CD1c-positive myeloid dendritic cell (primary cell): ENCODE data around the gene CLIP1.
"Not testable (repeated sequence)": the region's sequence is repeated elsewhere in the genome, so short reads cannot be mapped to it uniquely, and the experiment has no call there.

Experiments
- DNase-seq: peaks from one replicate; pipeline ENCODE4 v3.0.0-alpha.2; 2016; ENCODE audit errors: extremely low spot score

Gene CLIP1

DNA sequence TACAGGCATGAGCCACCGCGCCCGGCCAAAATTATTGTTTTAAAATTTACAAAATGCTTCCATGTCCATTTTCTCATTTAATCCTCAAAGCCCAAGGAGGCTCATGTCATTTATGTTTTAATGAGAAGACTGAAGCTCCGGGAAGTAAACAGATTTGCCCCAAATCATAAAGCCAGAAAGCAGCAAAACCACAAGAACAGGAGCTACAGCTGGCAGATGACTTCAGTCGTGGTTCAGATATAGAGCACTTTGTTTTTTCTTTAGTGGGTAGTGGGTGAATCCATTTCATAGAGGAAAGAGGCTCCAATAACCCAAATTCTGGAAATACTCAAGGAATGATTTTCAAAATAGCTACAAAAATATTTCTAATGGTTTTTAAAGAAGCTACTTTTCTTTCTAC lies 110.8 kb downstream of the CLIP1 start:
- DNase-seq, result no peak

DNA sequence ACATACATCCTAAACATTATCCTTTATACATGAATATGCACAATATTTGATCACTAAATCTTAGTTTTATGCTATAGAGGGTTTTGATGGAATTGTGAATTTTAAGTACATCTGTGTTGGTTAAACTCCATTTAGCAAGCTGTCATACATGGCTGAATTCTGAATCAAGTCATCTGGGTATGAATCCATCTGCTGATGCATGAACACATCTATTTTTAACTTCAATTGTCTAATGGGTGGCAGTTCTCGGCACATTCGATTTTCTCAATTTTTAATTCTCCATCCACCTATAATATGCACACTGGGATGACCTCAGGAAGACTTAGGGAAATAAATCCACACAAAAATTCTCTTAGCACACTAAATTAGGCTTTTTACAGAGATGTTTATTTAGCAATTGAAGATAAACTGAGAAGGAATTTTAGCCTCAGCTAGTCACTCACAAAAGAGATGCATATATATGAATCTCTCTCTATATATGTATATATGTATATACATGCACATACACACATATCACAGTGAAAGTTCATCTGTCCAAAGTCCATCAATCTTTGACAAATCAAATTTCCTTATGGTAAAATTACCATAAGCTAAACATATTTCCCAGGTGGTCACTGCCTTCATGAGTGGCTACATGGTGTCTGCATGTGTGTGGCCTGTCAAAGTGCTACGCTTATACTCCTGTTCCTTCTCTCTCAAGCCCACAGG lies 111.7 kb downstream of the CLIP1 start:
- DNase-seq, result no peak

DNA sequence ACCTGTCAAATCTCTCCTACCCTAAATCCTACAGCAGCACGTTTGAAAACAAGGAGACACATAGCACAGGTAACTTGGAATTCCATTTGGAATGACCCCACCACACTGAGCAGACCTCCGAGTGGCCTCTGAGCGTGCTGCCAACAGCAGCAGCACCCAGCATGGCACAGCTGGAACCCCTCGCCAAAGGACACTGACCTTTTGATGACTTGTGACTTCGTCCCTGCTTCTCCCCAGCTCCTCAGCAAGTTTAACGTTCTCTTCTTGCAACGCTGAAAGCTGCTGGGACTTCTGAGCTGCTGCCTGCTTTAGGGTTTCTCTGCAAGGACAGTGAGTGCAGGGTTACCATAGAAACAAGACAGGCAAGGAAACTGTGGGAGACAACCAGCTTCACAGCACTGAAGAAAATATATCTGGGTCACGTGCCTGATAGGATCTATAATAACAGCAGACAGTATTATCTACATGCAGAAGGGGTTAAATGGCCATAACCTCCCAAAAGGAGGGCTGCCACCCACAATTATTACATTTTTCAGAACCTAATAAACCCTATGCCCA lies 112.8 kb downstream of the CLIP1 start:
- DNase-seq, result no peak

DNA sequence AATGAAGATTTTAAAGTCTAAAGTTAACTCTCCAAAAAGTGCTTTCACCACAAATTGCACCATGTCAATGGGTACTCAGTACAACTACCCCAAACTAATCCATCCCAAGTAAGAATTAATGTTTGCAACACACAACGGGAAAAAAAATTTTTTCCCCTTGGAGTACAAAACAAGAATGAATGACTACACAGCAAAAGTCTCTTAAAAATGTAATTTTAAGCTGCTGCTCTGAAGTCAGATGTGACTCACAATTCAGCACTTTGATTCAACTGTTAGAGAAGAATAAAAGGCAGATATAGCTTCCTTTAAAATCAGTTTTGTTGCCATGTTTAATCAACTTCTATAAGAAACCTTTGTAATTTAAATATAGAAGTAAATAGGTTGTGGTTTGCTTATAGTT lies 113.7 kb downstream of the CLIP1 start:
- no peak for DNase-seq

DNA sequence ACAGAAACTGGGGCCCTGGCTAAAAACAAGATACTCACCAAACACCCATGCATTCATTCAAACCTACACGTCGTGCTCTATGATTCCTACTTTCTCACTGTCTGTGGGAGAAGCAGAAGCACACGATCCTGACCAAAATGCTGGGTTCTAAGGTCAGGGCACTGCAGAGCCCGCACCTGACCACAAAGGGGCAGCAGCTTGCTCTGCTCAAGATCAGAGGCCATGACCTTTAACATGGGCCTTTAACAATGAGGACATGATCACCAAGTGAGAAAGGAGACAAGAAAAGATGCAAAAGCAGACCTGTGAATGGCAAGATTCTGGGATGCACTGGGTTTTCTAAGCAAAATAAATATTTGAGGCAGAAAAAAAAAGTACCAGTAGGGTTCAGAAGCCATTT lies 116.1 kb downstream of the CLIP1 start:
- DNase-seq, result no peak

DNA sequence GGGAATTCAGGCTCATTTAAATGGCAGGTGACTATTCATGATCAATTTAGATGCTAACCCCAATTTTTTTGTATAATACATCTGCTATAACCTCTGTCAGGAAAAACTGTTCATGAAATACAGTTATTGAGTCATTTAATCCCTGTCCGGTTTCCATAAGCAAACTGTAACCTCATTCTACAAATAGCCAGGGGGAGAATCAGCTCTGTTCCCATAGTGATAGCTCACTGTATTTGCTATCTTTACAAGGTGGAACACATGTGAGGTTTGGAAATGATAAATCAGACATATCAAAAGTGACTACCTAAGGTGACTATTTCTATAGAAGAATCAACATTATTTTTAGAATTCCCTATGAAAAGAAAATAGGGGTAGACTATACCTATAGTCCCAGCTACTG lies 117.5 kb downstream of the CLIP1 start:
- DNase-seq, result no peak

DNA sequence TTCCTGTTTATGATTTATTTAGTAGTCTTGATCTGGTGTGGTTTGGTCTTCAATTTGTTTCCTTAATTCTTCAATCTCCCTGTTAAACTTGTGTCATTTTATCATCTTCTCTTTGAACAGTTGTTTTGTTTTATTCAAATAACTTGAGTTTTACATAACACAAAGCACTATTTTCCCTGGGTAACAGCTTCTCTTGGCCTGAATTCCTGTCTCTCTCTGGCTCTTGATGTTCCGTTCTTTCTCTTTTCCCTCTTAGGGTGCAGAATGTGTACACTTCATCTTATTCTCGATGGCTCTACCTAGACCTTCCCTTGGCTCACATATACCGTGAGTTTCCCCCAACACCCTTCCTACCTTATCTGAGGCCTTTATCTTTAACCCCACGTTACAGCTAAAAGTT lies 119.4 kb downstream of the CLIP1 start:
- DNase-seq, result no peak

DNA sequence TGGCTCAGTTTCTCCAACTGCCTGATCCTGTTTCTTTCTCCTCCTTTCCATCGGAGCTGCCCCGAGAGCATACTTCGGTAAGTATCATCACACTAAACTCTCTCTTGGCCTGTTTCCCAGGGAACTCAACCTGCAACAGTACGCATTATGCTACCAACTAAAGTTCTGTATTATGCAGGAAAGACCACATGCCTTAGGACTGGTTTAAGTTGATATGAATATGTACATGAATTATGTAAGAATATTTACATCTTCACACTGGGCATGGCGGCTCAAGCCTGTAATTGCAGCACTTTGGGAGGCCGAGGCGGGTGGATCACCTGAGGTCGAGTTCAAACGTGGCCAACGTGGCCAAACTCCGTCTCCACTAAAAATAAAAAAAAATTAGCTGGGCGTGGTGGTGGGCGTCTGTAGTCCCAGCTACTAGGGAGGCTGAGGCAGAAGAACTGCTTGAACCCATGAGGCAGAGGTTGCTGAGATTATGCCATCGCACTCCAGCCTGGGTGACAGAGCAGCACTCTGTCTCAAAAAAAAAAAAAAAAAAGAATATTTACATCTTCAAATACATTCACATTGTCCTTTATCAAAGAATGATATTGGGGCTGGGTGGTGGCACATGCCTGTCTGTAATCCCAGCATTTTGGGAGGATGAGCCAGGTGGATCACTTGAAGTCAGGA lies 124.3 kb downstream of the CLIP1 start:
- no peak for DNase-seq

DNA sequence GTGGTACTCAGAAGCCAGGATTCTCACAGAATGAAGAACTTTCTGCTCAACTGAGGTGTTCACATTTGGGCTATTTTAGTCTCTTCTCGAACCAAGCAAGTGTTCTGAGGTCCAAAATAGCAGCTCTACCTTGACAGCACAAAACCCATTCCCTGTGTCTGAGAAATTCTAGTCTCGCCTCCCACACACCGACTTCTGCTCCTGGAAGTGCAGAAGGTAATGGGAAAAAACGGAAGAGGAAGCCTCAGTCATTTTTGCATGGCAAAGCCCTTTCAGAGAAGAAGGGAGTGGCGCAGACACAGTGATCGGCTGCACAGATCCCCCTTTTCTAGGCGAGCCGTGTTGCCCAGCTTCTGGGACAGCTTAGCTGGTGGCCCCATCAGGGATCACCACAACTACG lies 125.0 kb downstream of the CLIP1 start:
- no peak for DNase-seq

DNA sequence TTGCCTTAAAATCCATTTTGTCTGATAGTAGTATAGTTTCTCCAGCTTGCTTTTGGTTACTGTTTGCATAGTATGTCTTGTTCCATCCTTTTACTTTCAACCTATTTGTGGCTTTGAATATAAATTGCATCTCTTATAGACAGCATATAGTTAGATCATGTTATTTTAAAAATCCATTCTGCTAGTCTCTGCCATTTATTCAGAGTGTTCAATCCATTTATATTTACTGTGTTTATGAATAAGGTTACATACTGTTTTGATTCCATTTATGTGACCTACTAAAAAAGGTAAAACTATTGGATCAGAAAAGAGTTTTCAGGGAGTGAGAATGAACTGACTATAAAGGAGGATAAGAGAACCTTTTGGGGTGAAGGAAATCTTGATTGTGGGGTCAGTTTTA lies 126.6 kb downstream of the CLIP1 start:
- no peak for DNase-seq

DNA sequence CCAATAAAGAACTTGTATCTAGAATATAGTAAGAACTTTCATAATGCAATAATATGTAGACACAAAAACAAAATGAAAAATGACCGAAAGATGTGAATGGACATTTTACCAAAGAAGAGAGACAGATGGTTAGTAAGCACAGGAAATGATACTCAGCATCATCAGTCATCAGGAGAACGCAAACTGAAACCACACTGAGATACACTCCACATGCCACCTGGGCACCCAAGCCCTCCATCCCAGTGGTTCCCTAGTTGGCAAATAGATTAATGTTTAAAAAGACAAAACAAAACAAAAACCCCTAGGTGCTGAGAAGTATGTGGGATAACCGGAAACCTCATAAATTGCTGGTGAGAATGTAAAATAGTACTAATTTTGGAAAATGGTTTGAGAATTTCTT lies 129.4 kb downstream of the CLIP1 start:
- DNase-seq, result no peak

DNA sequence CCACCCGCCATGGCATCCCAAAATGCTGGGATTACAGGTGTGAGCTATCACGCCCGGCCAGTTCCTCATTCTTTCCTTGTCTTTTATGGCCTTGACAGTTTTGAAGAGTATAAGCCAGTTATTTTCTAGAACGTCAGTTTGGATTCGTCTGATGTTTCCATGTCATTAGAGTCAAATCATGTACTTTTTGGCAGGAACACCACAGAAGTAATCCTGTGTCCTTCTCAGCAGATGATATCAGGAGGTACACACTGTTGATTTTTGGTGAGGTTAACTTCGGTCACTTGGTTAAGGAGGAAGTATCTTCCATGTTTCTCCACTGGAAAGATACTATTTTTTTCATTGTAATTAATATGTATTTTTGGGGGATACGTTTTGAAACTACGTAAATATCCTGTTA lies 131.0 kb downstream of the CLIP1 start:
- DNase-seq, result no peak

DNA sequence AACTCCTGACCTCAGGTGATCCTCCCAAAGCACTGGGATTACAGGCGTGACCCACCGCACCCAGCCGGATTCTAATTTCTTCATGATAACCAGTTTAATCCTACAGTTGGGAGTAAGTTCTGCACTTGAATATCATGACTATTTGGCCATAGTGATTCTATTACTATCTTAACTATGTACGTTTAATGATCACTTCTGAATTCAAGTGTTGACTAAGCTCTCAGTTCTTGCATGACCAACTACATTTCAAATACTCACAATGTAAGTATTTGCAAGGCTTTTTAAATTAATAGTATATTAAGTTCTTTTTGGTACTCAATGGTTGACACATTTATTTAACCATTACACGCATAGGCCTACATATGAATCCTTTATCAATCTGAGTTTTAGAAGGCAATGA lies 138.8 kb downstream of the CLIP1 start:
- no peak for DNase-seq

DNA sequence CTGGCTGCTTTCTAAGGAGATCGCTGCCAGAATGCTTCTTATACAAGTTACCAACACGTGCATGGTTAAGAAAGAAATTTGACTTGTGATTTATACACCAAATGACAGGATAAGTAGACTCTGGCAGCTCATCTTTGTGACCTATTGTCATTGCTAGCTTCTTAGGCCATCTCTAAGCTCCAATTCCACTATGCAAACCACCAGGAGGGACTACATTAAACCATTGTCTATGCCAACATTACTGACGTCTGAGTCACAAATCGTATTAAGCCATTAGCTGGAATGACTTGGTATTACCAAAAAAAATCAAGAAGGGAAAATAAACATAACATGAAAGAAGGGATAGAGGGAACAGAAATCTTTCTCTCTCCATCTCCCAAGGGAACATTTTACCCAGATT lies 140.4 kb downstream of the CLIP1 start:
- DNase-seq, result no peak

DNA sequence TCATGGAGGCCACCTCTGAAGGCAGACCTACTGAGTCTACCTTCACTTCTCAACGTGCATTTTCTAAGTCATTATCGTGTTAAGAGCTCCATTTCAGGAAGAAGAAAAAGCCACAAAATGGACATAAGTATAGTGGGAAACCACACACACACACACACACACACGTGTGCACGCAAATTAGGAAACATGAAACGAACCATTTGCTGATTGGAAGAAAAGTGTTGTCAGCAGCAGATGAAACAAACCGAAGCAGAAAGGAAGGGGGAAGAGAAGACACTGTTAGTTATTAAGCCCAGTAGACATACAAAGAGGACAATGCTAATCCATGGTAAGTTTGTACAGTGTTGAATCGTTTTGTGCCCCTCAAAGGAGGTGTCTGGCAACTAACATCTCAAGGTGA lies 146.2 kb downstream of the CLIP1 start:
- DNase-seq, result no peak

DNA sequence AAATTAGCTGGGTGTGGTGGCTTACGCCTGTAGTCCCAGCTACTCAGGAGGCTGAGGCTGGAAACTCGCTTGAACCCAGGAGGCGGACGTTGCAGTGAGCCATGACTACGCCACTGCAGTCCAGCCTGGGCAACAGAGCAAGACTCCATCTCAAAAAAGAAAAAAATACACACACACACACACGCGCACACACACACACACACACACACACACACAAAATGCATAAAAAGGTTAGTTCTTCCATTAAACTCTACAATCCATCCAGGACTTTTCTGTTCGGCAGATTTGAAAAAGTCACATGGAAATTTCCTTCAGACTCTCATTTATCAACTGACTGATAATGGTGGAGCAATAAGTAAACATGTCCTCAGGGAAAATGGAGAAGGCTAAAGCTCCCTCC lies 147.0 kb downstream of the CLIP1 start:
- no peak for DNase-seq

DNA sequence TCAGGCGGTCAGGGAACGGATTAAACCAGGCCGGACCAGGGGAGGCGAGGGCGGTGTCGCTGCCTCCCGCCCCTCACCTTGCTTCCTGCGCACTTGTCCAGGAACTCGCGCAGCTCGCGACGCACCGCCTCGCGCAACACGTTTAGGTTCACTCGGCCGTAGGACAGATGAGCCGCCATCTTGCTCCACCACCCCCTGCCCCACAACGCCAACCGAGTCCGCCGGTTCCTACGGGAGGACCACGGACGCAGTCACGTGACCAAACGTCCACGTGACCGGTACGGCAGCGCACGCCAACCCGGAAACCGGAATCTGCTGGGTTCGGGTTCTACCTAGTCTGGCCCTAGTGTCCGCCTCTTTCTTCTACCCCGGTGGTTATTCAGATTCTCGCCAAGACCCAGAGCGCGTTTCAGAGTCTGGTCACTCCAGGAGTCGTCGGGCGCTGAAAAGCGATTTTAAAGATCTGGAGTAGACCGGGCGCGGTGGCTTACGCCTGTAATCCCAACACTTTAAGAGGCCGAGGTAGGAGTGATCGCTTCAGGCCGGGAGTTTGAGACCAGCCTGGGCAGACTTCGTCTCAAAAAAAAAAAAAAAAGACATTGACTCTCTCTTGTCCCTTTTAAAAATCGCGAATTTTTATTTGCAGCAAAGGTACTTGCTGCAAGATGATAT lies 156.1 kb downstream of the CLIP1 start, which contains the start of gene VPS33A:
Gene VPS33A (minus strand): TSS at position 265 of the 672 bp plus-strand sequence. CDS start 86 bp downstream, at position 179.
- DNase-seq, result peak; percentile 97

DNA sequence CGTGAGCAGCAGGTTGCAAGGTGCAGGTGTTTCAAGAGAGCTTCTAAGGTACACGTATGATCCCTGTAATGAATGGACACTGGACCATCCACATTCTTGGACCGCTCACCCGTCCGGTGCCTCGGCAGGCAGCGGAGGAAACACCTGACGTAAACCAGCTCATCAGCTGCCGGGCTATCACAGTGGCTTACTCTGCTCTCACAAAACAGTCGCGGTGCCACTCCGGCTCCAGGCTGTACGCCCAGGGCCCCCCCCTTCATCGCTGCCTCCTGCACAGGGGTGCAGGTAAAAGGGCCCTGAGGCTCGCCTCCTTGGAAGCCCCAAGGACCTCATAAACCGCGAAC lies 156.6 kb downstream of the CLIP1 start:
- DNase-seq, result peak; percentile 17

DNA sequence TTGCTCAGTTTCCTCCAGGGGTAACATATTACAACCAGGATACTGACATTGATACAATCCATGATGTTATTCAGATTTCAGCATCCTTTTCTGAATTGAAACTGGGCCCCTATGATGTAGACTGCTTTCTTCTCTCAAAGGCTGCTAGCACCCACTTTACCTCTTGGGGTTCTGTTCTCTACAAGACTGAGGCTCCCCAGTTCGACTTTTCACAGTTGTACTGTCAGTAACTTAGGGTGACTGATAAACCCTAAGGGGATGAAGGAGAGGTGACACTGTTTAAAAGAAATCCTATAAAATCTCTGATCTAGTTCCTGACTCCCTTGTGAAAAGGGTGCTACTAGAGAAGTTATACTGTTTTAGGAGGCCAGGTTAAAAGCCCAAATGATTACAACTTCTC lies 157.0 kb downstream of the CLIP1 start:
- no peak for DNase-seq

DNA sequence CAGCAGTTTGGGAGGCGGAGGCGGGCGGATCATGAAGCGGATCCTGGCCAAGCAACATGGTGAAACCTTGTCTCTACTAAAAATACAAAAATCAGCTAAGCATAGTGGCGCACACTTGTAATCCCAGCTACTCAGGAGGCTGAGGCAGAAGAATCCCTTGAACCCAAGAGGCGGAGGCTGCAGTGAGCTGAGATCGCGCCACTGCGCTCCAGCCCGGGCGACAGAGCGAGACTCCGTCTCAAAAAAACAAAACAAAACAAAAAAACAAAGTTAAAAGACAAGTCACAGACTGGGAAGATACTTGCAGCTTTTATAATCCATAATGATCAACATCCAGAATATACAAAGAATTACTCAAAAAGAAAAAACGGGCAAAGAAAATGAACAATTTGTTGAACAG lies 161.7 kb downstream of the CLIP1 start:
- not testable (repeated sequence) for DNase-seq

DNA sequence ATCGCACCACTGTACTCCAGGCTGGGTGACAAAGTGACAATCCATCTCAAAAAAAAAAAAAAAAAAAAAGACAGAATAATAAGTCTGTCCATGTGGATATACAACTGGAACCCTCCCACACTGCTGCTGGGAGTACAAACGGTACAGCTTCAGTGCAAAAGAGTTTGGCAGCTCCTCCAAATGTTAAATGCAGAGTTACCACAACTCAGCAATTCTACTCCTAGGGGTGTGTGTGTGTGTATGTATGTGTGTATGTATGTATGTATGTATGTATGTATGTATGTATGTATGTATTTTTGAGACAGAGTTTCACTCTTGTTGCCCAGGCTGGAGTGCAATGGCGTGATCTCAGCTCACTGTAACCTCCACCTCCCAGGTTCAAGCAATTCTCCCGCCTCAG lies 163.5 kb downstream of the CLIP1 start:
- not testable (repeated sequence) for DNase-seq

DNA sequence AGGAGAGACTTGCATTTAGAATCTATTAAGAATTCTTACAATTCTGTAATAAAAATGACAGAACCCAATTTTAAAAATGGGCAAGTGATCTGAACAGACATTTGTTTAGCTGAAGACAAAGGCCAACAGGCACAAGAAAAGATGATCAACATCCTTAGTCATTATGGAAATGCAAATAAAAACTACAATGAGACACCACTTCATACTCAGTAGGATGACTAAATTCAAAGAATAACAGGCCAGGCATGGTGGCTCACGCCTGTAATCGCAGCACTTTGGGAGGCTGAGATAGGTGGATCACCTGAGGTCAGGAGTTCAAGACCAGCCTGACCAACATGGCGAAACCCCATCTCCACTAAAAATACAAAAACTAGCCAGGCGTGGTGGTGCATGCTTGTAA lies 164.0 kb downstream of the CLIP1 start:
- DNase-seq, result not testable (repeated sequence)

DNA sequence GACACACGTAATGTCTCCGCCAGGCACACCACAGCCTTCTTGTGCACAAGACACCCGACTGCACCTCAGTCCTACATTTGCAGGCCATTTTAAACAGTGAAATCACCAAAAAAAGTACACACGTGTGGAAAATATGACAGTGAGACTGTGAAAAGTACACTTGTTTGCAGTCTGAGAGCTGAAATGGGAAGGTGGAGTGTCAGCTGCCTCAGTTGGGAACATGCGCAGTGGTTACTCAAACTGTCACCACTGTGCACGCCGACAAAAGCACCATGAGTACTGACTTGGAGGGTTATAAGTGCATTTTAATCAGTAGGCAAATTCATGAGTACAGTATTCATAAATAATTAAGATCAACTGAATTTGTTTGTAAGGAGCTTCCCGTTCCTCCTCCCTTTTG lies 171.9 kb downstream of the CLIP1 start:
- no peak for DNase-seq
